T-helper 1 cell treated with Interleukin-12 subunit alpha and Interleukin-12 subunit beta and Interleukin-4 antibody, amounts not matched to agents 30 μg/mL and 1 μg/mL, for 36 hours (primary cell): ENCODE measurements around the gene POLR2A.
"Not testable (repeated sequence)": the region's sequence is repeated elsewhere in the genome, so short reads cannot be mapped to it uniquely, and the experiment has no call there.

Experiments used
- H3K27ac Mint-ChIP-seq: one replicate; pipeline ENCODE4 v1.8.0; 2021; ENCODE audit warnings: mild to moderate bottlenecking, mixed read lengths
- H3K27me3 Mint-ChIP-seq: one replicate; pipeline ENCODE4 v1.8.0; 2021; ENCODE audit warnings: low read depth, mixed read lengths
- H3K36me3 Mint-ChIP-seq: one replicate; pipeline ENCODE4 v1.8.0; 2021; ENCODE audit warnings: low read depth, mixed read lengths
- H3K4me1 Mint-ChIP-seq: one replicate; pipeline ENCODE4 v1.8.0; 2021; ENCODE audit warnings: low read depth, mixed read lengths
- H3K4me3 Mint-ChIP-seq: one replicate; pipeline ENCODE4 v1.8.0; 2021; ENCODE audit warnings: mild to moderate bottlenecking, moderate library complexity, mixed read lengths
- H3K9me3 Mint-ChIP-seq: one replicate; pipeline ENCODE4 v1.8.0; 2021; ENCODE audit warnings: mixed read lengths

Gene POLR2A

DNA sequence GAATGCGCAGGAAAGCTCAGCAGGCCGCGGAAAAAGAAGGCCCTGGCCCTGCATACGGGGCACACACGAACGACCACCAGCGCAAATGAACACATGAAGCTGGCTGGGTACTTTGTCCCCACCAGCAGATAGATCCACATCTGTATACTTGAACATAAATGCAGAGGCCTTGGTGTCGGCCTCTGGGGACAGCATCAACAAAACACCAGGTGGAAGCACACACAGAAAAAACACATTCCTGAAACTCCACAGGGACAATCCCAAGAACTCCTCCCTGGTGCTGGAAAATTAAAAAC, 4.1 kb upstream of the POLR2A start:
- Mint-ChIP-seq H3K27ac (peak overlapping the region; percentile 90), H3K4me3 (peak overlapping the region; percentile 88), H3K4me1 (peaks cover 46% of the 10 kb centered on the region), H3K27me3 (no peaks in the 10 kb centered on the region), H3K9me3 (no peaks in the 10 kb centered on the region), H3K36me3 (peaks cover 3% of the 10 kb centered on the region)

DNA sequence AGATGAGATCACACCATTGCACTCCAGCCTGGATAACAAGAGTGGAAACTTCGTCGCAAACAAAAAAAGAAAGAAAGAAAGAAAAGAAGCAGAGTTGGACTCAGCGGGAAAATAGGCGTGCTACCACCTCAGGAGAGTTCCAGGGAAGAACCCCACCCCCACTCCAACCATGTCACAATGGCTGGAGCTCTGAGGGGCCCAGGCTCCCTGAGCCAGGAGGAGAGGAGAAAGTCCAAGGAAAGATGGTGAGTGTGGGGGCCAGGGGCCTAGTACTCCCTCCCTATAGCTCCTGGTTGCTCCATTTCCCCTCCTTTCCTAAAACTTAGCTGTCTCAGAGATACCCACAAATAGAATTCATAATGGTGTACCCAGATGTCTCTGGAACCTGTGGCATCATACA, 2.9 kb upstream of the POLR2A start, which contains the start of gene SLC35G6:
Gene SLC35G6 (plus strand): TSS at position 172 of the 400 bp plus-strand sequence. CDS start 71 bp downstream, at position 243.
- H3K27me3 Mint-ChIP-seq, H3K9me3 Mint-ChIP-seq, H3K36me3 Mint-ChIP-seq: not testable (repeated sequence)
- peak within 1 kb of the TSS; percentile 31 for H3K27ac Mint-ChIP-seq
- peaks cover 49% of the 10 kb centered on the region for H3K4me1 Mint-ChIP-seq
- peak within 1 kb of the TSS; percentile 88 for H3K4me3 Mint-ChIP-seq

DNA sequence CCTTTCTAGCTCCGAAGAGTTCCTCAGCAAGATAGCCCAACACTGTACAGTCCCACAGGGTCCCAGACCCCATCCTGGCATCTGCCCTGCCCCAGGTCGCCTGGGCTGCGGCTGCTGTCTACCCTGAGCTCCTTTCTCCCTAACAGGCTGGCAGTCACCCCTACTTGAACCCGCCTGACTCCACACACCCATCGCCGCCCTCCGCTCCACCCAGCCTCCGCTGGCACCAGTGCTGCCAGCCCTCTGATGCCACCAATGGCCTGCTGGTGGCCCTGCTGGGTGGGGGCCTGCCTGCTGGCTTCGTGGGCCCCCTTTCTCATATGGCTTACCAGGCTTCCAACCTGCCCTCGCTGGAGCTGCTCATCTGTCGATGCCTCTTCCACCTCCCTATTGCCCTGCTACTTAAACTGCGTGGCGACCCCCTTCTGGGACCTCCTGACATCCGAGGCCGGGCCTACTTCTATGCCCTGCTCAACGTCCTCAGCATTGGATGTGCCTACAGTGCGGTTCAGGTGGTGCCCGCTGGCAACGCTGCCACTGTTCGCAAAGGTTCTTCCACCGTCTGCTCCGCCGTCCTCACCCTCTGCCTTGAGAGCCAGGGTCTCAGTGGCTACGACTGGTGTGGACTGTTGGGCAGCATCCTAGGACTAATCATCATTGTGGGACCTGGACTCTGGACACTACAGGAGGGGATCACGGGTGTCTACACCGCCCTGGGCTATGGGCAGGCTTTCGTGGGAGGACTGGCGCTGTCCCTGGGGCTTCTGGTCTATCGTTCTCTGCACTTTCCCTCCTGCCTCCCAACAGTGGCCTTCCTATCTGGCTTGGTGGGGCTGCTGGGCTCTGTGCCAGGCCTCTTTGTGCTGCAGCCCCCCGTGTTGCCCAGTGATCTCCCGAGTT, 2.1 kb upstream of the POLR2A start:
- peaks cover 48% of the 10 kb centered on the region for H3K4me1 Mint-ChIP-seq
- H3K9me3 Mint-ChIP-seq, result not testable (repeated sequence)

DNA sequence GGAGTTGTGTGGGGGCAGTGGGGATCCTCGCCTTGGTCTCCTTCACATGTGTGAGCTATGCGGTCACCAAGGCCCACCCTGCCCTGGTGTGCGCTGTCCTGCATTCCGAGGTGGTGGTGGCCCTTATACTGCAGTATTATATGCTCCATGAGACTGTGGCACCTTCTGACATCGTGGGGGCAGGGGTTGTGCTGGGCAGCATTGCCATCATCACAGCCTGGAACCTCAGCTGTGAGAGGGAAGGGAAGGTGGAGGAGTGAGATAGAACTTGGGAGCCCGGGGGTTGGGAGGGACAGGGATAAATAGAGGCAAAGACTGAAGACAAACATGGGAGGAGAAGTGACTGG, 1.5 kb upstream of the POLR2A start:
- Mint-ChIP-seq H3K27ac (peak overlapping the region; percentile 95), H3K4me3 (peak overlapping the region; percentile 95), H3K4me1 (peaks cover 52% of the 10 kb centered on the region), H3K36me3 (peaks cover 15% of the 10 kb centered on the region)
- H3K9me3 Mint-ChIP-seq, H3K27me3 Mint-ChIP-seq: not testable (repeated sequence)

More for the DNA sequence above, 2.1 kb upstream of the POLR2A start:
- Mint-ChIP-seq H3K4me3 (peak overlapping the region; percentile 45), H3K27ac (peak overlapping the region; percentile 95)
- not testable (repeated sequence) for H3K27me3 Mint-ChIP-seq, H3K36me3 Mint-ChIP-seq

DNA sequence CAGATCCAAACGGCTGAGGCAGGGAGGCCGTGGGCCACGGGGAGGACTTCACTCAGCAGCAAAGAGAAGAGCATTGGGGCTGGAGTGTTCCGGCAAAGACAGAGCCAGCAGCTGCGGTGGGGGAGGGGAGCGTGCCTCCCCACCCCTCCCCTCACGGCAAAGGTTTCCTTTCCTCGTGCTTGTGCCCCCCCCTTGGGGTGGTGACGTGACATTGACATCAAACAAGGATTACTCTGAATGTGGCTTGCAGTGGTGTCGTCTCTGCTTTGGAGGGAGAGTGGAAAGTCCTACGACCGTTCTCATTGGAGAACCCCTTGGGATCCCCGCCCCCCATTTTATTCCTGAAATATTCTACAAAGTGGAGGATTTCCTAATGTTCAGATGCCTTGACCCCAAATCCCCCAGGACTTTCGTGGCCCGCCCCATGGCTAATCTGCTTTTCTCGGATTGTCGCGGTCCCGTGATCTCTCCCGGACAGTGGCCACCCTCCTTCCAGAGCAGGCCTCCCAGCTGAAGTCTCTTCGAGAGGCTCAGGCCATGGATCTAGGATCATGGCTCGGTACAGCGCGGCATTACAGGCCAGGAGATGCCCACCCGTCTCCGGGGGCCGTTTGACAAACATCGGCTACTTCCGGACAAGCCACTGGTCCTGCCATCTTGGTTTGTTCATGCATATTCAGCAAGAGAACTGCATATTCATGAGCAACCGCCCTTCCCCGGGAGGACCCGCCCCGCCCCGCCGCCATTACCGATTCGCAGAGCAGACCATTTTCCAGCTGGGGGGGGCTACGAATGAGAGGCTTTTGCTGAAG, 705 bp upstream of the POLR2A start:
- Mint-ChIP-seq H3K9me3 (no peaks in the 10 kb centered on the region), H3K27ac (peak overlapping the region; percentile 95), H3K36me3 (peaks cover 17% of the 10 kb centered on the region), H3K27me3 (no peaks in the 10 kb centered on the region), H3K4me3 (peak overlapping the region; percentile 95), H3K4me1 (peaks cover 48% of the 10 kb centered on the region)

DNA sequence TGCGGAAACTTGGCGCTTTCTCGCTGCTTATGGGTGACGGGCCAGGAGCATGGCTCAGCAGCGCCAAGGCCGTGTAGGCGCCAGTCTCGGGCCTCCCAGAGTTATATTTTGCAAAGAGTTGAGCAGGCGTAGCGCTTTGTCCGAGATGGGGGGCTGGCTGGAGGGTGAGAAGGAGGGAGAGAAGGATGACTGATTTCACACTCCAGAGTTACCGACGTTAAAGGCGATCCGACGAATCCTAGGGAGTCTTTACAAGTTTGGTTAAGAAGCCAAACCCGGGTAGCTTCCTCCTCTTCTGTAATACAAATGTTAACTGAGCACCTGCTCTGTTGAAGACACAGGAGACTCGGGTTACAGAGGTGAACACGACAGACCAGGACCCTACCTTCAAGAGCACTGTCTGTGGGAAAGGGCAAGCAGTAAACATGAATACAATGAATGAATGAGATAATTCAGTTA, 782 bp downstream of the POLR2A start:
- Mint-ChIP-seq H3K36me3 (peaks cover 23% of the 10 kb centered on the region), H3K4me1 (peaks cover 53% of the 10 kb centered on the region), H3K9me3 (no peaks in the 10 kb centered on the region), H3K4me3 (peak overlapping the region; percentile 95), H3K27me3 (no peaks in the 10 kb centered on the region), H3K27ac (peak overlapping the region; percentile 95)

DNA sequence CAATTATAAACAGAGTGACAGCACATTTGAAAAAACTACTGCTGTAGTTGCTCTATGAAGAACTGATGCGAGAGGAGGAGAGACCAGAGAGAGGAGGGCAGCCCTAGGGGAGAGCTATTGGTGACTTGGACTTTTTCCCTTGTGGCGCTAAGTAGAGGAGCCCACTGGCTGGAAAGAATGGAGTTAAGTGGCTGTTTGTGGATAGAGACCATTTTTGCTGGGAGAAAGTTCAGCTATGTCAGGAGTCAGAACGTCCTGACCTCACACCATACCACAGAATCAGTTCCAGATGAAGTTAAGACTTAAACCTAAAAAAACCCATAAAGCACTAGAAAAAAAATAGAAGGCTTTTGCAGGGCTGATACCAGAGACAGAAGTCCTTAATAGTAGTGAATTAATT, 2.0 kb downstream of the POLR2A start:
- H3K27me3 Mint-ChIP-seq, result no peaks in the 10 kb centered on the region
- H3K4me1 Mint-ChIP-seq, result peaks cover 54% of the 10 kb centered on the region
- no peaks in the 10 kb centered on the region for H3K9me3 Mint-ChIP-seq
- peak overlapping the region; percentile 47 for H3K27ac Mint-ChIP-seq
- H3K4me3 Mint-ChIP-seq, result peak overlapping the region; percentile 77
- H3K36me3 Mint-ChIP-seq, result peaks cover 29% of the 10 kb centered on the region

DNA sequence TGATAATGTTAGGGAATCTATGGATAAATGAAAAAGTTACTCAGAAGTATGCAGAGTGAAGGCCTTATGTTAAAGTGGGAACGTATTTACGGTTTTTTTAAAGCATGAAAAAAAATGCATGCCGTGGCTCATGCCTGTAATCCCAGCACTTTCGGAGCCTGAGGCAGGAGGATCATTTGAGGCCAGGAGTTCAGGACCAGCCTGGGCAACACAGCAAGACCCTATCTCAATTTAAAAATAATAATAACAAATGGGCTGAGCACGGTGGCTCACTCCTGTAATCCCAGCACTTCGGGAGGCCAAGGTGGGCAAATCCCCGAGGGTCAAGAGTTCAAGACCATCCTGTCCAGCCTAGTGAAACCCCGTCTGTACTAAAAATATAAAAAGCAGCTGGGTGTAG, 6.0 kb downstream of the POLR2A start:
- H3K36me3 Mint-ChIP-seq, result peaks cover 42% of the 10 kb centered on the region
- peak overlapping the region; percentile 34 for H3K27ac Mint-ChIP-seq
- no peaks in the 10 kb centered on the region for H3K27me3 Mint-ChIP-seq

DNA sequence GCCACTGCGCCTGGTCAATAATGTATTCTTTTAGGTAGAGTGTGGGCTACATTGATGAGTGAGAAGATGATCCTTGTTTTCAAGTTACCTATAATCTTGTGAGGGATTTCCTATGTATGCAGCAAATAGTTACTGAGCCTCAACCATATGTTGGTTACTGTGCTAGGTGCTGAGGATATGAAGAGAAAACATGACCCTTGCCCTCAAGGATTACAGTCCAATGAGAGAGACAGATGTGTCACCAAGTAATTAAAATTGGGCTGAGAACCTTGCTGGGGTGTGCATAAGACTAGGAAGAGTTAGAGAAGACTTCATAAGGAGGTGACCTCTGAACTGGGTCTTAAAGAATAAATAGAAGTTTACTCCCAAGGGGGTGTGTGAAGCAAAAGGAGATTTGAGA, 7.4 kb downstream of the POLR2A start:
- H3K27ac Mint-ChIP-seq, result no peak overlapping the region
- H3K9me3 Mint-ChIP-seq, result no peaks in the 10 kb centered on the region
- H3K27me3 Mint-ChIP-seq, result no peaks in the 10 kb centered on the region
- no peak overlapping the region for H3K4me3 Mint-ChIP-seq
- peaks cover 44% of the 10 kb centered on the region for H3K4me1 Mint-ChIP-seq
- H3K36me3 Mint-ChIP-seq, result peaks cover 44% of the 10 kb centered on the region

More for the DNA sequence above, 6.0 kb downstream of the POLR2A start:
- Mint-ChIP-seq H3K9me3 (no peaks in the 10 kb centered on the region), H3K4me3 (no peak overlapping the region), H3K4me1 (peaks cover 49% of the 10 kb centered on the region)

DNA sequence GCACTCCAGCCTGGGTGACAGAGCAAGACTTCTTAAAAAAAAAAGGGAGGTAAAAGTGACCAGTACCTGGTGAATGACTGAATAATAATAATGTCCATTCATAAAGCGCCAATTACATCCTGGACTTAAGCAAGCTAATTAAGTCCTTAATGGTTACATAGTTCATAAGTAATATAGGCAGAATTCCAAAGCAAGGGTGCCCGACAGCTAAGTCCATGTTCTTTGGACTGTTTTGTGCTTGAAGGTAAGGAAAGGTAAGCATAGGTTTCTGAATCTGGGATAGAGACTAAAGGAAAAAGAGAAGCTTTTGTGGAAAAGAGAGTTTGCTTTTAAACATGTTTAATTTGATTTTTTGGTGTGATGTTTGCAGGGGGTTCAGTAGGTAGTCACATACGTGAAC, 9.8 kb downstream of the POLR2A start:
- no peak overlapping the region for H3K27ac Mint-ChIP-seq
- H3K36me3 Mint-ChIP-seq, result peaks cover 53% of the 10 kb centered on the region
- H3K27me3 Mint-ChIP-seq, result no peaks in the 10 kb centered on the region
- no peaks in the 10 kb centered on the region for H3K9me3 Mint-ChIP-seq
- H3K4me3 Mint-ChIP-seq, result no peak overlapping the region
- H3K4me1 Mint-ChIP-seq, result peaks cover 32% of the 10 kb centered on the region

DNA sequence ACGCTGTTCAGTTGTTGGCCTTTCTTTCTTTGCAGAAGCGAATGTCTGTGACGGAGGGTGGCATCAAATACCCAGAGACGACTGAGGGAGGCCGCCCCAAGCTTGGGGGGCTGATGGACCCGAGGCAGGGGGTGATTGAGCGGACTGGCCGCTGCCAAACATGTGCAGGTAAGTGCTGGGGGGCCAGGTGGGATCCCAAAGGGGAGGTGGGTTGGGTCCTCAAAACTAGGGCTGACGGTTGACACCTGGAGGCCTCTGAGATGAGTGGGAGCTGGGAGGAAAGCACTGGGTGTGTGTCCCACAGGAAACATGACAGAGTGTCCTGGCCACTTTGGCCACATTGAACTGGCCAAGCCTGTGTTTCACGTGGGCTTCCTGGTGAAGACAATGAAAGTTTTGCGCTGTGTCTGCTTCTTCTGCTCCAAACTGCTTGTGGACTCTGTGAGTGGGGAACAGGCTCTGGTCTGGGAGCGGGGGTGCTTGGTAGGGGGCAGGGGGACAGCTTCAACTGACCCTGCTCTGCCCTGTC, 11.8 kb downstream of the POLR2A start:
- H3K9me3 Mint-ChIP-seq, result no peaks in the 10 kb centered on the region
- H3K4me1 Mint-ChIP-seq, result peaks cover 20% of the 10 kb centered on the region
- H3K4me3 Mint-ChIP-seq, result no peak overlapping the region
- H3K36me3 Mint-ChIP-seq, result peaks cover 54% of the 10 kb centered on the region
- H3K27me3 Mint-ChIP-seq, result no peaks in the 10 kb centered on the region
- H3K27ac Mint-ChIP-seq, result no peak overlapping the region

DNA sequence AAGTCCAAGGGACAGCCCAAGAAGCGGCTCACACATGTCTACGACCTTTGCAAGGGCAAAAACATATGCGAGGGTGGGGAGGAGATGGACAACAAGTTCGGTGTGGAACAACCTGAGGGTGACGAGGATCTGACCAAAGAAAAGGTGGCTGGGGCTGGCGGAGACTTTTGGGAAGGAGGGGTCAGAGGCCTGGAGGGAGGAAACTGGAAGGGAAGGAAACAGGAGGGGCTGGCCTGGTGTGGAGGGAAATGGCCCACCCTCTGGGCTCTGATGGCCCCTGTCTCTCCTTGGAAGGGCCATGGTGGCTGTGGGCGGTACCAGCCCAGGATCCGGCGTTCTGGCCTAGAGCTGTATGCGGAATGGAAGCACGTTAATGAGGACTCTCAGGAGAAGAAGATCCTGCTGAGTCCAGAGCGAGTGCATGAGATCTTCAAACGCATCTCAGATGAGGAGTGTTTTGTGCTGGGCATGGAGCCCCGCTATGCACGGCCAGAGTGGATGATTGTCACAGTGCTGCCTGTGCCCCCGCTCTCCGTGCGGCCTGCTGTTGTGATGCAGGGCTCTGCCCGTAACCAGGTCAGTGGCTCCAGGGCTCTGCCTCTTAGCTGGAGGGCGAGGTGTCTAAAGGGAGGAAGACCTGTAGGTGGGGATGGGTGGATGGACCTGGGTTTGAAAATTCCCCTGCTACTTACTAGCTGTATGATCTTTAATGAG, 12.5 kb downstream of the POLR2A start:
- no peak overlapping the region for H3K27ac Mint-ChIP-seq
- no peaks in the 10 kb centered on the region for H3K9me3 Mint-ChIP-seq
- no peak overlapping the region for H3K4me3 Mint-ChIP-seq
- peaks cover 17% of the 10 kb centered on the region for H3K4me1 Mint-ChIP-seq
- H3K27me3 Mint-ChIP-seq, result no peaks in the 10 kb centered on the region
- peaks cover 59% of the 10 kb centered on the region for H3K36me3 Mint-ChIP-seq

DNA sequence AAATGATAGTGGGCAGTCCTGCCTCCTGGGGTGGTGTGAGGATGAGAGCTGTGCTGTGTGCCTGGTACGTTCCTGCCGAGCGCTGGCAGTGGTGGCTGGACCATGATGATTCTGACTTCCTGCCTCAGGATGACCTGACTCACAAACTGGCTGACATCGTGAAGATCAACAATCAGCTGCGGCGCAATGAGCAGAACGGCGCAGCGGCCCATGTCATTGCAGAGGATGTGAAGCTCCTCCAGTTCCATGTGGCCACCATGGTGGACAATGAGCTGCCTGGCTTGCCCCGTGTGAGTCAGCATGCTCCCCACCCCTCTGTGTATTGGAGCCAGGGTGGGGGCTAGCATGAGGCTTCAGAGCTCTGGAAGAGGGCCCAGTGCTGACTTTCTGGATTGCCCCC, 13.1 kb downstream of the POLR2A start:
- Mint-ChIP-seq H3K4me1 (peaks cover 15% of the 10 kb centered on the region), H3K4me3 (no peak overlapping the region), H3K27ac (no peak overlapping the region), H3K9me3 (no peaks in the 10 kb centered on the region), H3K36me3 (peaks cover 60% of the 10 kb centered on the region), H3K27me3 (no peaks in the 10 kb centered on the region)

DNA sequence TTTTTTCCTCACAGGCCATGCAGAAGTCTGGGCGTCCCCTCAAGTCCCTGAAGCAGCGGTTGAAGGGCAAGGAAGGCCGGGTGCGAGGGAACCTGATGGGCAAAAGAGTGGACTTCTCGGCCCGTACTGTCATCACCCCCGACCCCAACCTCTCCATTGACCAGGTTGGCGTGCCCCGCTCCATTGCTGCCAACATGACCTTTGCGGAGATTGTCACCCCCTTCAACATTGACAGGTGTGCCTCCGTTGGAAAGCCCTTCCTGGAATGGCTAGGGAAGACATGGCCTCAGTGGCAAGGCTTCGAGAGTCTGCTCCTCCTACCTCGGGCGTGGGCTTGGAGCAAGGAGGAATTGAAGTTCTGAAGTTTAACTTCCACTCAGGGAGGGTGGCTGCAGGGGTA, 13.5 kb downstream of the POLR2A start:
- Mint-ChIP-seq H3K36me3 (peaks cover 63% of the 10 kb centered on the region), H3K4me3 (no peak overlapping the region), H3K9me3 (no peaks in the 10 kb centered on the region), H3K27ac (no peak overlapping the region), H3K27me3 (no peaks in the 10 kb centered on the region), H3K4me1 (peaks cover 15% of the 10 kb centered on the region)
